Hepatocyte (in vitro differentiated cells): Measurements from ENCODE around the gene WFDC1.

ENCODE experiments used
- CTCF ChIP-seq: fragments of 200-600 bp; sonication (generic); IDR thresholded peaks from 2 replicates; pipeline ENCODE4 v1.5.1; 2016; ENCODE audit warnings: antibody characterized with exemption, mild to moderate bottlenecking; ENCODE audit not compliant: poor library complexity
- EZH2 ChIP-seq: fragments of 200-600 bp; sonication (generic); IDR thresholded peaks from 2 replicates; pipeline ENCODE4 v1.6.1; 2016; ENCODE audit warnings: antibody characterized with exemption, mild to moderate bottlenecking, borderline replicate concordance
- EZH2phosphoT487 ChIP-seq: fragments of 200-600 bp; sonication (generic); IDR thresholded peaks from one replicate; pipeline ENCODE4 v1.6.1; 2018; ENCODE audit warnings: antibody characterized with exemption, mild to moderate bottlenecking, low read depth, moderate library complexity; ENCODE audit not compliant: unreplicated experiment, severe bottlenecking

GRCh38 chr16:84275585-84276151 is 19.0 kb upstream of the WFDC1 start:
- no peak for TF ChIP-seq CTCF
- no peak for TF ChIP-seq EZH2
- no peak for TF ChIP-seq EZH2phosphoT487
